HepG2 (cell line): ENCODE measurements around the gene RBM18. TPM values are rescaled to one million over a fixed set of nuclear protein-coding genes. Genes with fewer than 3 reads are reported as not detected.

Source experiments
- AGO1 ChIP-seq: fragments of 200-400 bp; formaldehyde crosslinking; IDR thresholded peaks from 2 replicates; pipeline ENCODE4 v1.6.1; 2017; ENCODE audit warnings: mild to moderate bottlenecking, low read depth, low read length, moderate library complexity; ENCODE audit not compliant: poor library complexity, severe bottlenecking
- ASH2L ChIP-seq: fragments of 300-600, 200-600 bp; sonication (generic); IDR thresholded peaks from 2 replicates; pipeline ENCODE4 v1.7.0; 2017; ENCODE audit warnings: low read depth, mild to moderate bottlenecking, moderate library complexity, mixed read lengths, low read length; ENCODE audit not compliant: insufficient read length
- ATAD3A ChIP-seq: sonication (generic); formaldehyde crosslinking; IDR thresholded peaks from 2 replicates; pipeline ENCODE4 v1.4.0; 2020; ENCODE audit warnings: missing genetic modification reagents
- GABPA ChIP-seq, 2 experiments: IDR thresholded peaks; 2 replicates each; pipeline ENCODE4 v1.6.1; 2011 to 2016; ENCODE audit warnings: low read depth in 2 of 2, low read length in 1 of 2, missing biosample characterization in 1 of 2, missing genetic modification characterization in 1 of 2
- HDAC2 ChIP-seq: sonication (generic); formaldehyde crosslinking; IDR thresholded peaks from 2 replicates; pipeline ENCODE4 v1.4.0; 2020; ENCODE audit warnings: missing genetic modification reagents
- HNRNPK ChIP-seq: fragments of 200-400 bp; formaldehyde crosslinking; IDR thresholded peaks from 2 replicates; pipeline ENCODE4 v1.6.1; 2018; ENCODE audit warnings: low read length, low read depth, moderate library complexity, mild to moderate bottlenecking; ENCODE audit not compliant: poor library complexity, severe bottlenecking
- KDM4B ChIP-seq: sonication (generic); formaldehyde crosslinking; IDR thresholded peaks from 2 replicates; pipeline ENCODE4 v1.4.0; 2020; ENCODE audit warnings: missing genetic modification reagents
- KDM6A ChIP-seq: IDR thresholded peaks from 2 replicates; pipeline ENCODE4 v1.6.1; 2016; ENCODE audit warnings: low read depth
- MED8 ChIP-seq: sonication (generic); formaldehyde crosslinking; IDR thresholded peaks from 2 replicates; pipeline ENCODE4 v1.8.1; 2023; ENCODE audit warnings: mild to moderate bottlenecking, missing genetic modification reagents; ENCODE audit not compliant: insufficient replicate concordance
- PRMT3 ChIP-seq: sonication (generic); formaldehyde crosslinking; IDR thresholded peaks from 2 replicates; pipeline ENCODE4 v1.8.1; 2022; ENCODE audit warnings: low read depth, mild to moderate bottlenecking, moderate library complexity, missing genetic modification reagents, borderline replicate concordance
- SNAI1 ChIP-seq: sonication (generic); formaldehyde crosslinking; IDR thresholded peaks from 2 replicates; pipeline ENCODE4 v1.5.0; 2020; ENCODE audit warnings: mild to moderate bottlenecking, missing genetic modification reagents, borderline replicate concordance
- SNAPC2 ChIP-seq: sonication (generic); formaldehyde crosslinking; IDR thresholded peaks from 2 replicates; pipeline ENCODE4 v1.8.1; 2022; ENCODE audit warnings: mild to moderate bottlenecking, missing genetic modification reagents
- SOX5 ChIP-seq: IDR thresholded peaks from 2 replicates; pipeline ENCODE4 v1.6.1; 2016; ENCODE audit warnings: borderline replicate concordance
- THAP9 ChIP-seq: sonication (generic); formaldehyde crosslinking; IDR thresholded peaks from 2 replicates; pipeline ENCODE4; 2020; ENCODE audit warnings: missing genetic modification reagents, mild to moderate bottlenecking, borderline replicate concordance
- USF2 ChIP-seq, 2 experiments: sonication (generic) in 1 of 2; formaldehyde crosslinking in 1 of 2; IDR thresholded peaks; 2 replicates each; pipeline versions ENCODE4 v1.5.1 to v1.6.1; 2011 to 2020; ENCODE audit warnings: borderline replicate concordance in 1 of 2, low read depth in 1 of 2, low read length in 1 of 2, mild to moderate bottlenecking in 1 of 2, missing genetic modification reagents in 1 of 2, moderate library complexity in 1 of 2
- ZBTB7A ChIP-seq: sonication (generic); formaldehyde crosslinking; IDR thresholded peaks from 2 replicates; pipeline ENCODE4 v1.8.0; 2022; ENCODE audit warnings: mild to moderate bottlenecking, missing genetic modification reagents
- ZNF224 ChIP-seq: sonication (generic); formaldehyde crosslinking; IDR thresholded peaks from 2 replicates; pipeline ENCODE4 v1.5.0; 2020; ENCODE audit warnings: mild to moderate bottlenecking, missing genetic modification reagents
- ZNF567 ChIP-seq: sonication (generic); formaldehyde crosslinking; IDR thresholded peaks from 2 replicates; pipeline ENCODE4 v1.8.1; 2023; ENCODE audit warnings: mild to moderate bottlenecking, missing genetic modification reagents, borderline replicate concordance
- ZNF660 ChIP-seq: sonication (generic); formaldehyde crosslinking; IDR thresholded peaks from 2 replicates; pipeline ENCODE4 v1.5.1; 2020; ENCODE audit warnings: mild to moderate bottlenecking, low read depth, missing genetic modification reagents, borderline replicate concordance
- polyA plus RNA-seq, 8 experiments: library from polyadenylated mRNA; depleted of rRNA in 3 of 8; stranded (reverse) in 7 of 8; unstranded in 1 of 8; fragments of >200 nt; fragmentation: Illumina TruSeq in 4 of 8; extraction: Trizol in 4 of 8; gene quantifications; 2 replicates each; pipeline versions ENCODE4 v1.2.1 to v1.2.3, GENCODE V29; 2011 to 2016; ENCODE audit warnings: low read depth in 4 of 8, missing spikeins in 1 of 8, mixed read lengths in 1 of 8; ENCODE audit not compliant: insufficient read depth in 1 of 8
- total RNA-seq, 5 experiments: library from RNA; depleted of rRNA; stranded (reverse); fragments of >200 nt; fragmentation: Illumina TruSeq; extraction: Trizol; gene quantifications; 2 replicates each; pipeline ENCODE4 v1.2.3, GENCODE V29; 2016; ENCODE audit warnings: low read depth in 1 of 5
- TF ChIP-seq, protein P1 (sequence below): sonication (generic); formaldehyde crosslinking; IDR thresholded peaks from 2 replicates; pipeline ENCODE4 v1.8.1; 2023; ENCODE audit warnings: missing genetic modification reagents, mild to moderate bottlenecking, borderline replicate concordance
- TF ChIP-seq, protein P2 (sequence below): IDR thresholded peaks from 2 replicates; pipeline ENCODE4 v1.6.1; 2016; ENCODE audit warnings: mild to moderate bottlenecking, missing biosample characterization, missing genetic modification reagents

The RBM18 gene
- total and polyA plus RNA-seq, 2 of the 13 experiments (the other 11 are each of a cell fraction or from before 2014, with no cell fraction given), result 12.6 to 16.6 TPM

GRCh38 chr9:122265149-122265915 is 692 bp upstream of the RBM18 start (continued):
- no peak for TF ChIP-seq THAP9
- TF ChIP-seq HDAC2, result 0 out of 2 replicates have a peak, but pooled peaks have one; percentile 9
- TF ChIP-seq SNAI1 (CRISPR knock-in tag), result 0 out of 2 replicates have a peak, but pooled peaks have one; percentile 2
- no peak for TF ChIP-seq AGO1
- no peak for TF ChIP-seq GABPA (IDR thresholded peaks at IDR 0.05; ENCODE audit: low read depth, low read length)
- TF ChIP-seq GABPA (CRISPR knock-in tag; IDR thresholded peaks at IDR 0.05; ENCODE audit: low read depth), result peak; percentile 77
- no peak for TF ChIP-seq SNAPC2
- TF ChIP-seq, protein P1, sequence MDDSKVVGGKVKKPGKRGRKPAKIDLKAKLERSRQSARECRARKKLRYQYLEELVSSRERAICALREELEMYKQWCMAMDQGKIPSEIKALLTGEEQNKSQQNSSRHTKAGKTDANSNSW, result no peak
- no peak for TF ChIP-seq MED8
- TF ChIP-seq KDM6A, result no peak
- TF ChIP-seq ZNF660, result no peak
- TF ChIP-seq ZNF567, result no peak
- no peak for TF ChIP-seq ZNF224 (CRISPR knock-in tag)
- TF ChIP-seq, protein P2, sequence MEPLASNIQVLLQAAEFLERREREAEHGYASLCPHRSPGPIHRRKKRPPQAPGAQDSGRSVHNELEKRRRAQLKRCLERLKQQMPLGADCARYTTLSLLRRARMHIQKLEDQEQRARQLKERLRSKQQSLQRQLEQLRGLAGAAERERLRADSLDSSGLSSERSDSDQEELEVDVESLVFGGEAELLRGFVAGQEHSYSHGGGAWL (CRISPR knock-in tag), result no peak
- no peak for TF ChIP-seq PRMT3
- no peak for TF ChIP-seq KDM4B (CRISPR knock-in tag)
- TF ChIP-seq ZBTB7A (CRISPR knock-in tag), result no peak
- no peak for TF ChIP-seq SOX5 (CRISPR knock-in tag)
- no peak for TF ChIP-seq HNRNPK
- TF ChIP-seq USF2 (IDR thresholded peaks at IDR 0.05; ENCODE audit: low read depth, low read length), result peak; percentile 78
- TF ChIP-seq USF2 (CRISPR knock-in tag; IDR thresholded peaks at IDR 0.05; ENCODE audit: borderline replicate concordance), result peak; percentile 86; the same call in 1 of the 2 replicates
- peak; percentile 44 for TF ChIP-seq ASH2L
- no peak for TF ChIP-seq ATAD3A (CRISPR knock-in tag)
